Lower lobe of right lung (tissue), 2 donors: ENCODE data around the gene PLEKHA3. TPM values are rescaled to one million over a fixed set of nuclear protein-coding genes. Genes with fewer than 3 reads are reported as not detected.

Experiments
- ATAC-seq, 2 donors: fragments of 200-7000 bp; cut with Tn5 transposase; one replicate each; pipeline ENCODE4 v1.9.1; 2020 to 2022; ENCODE audit warnings: mild to moderate bottlenecking in 2 of 2, moderate library complexity in 2 of 2
- DNase-seq: peaks from one replicate; pipeline ENCODE4 v3.0.0-alpha.2; 2020
- H3K27ac ChIP-seq: fragments of 200-600 bp; one replicate; pipeline ENCODE4 v1.8.0; 2022
- H3K27me3 ChIP-seq: fragments of 200-600 bp; one replicate; pipeline ENCODE4 v1.8.0; 2022; ENCODE audit warnings: low read depth
- H3K36me3 ChIP-seq: fragments of 200-600 bp; one replicate; pipeline ENCODE4 v1.8.0; 2022; ENCODE audit warnings: mild to moderate bottlenecking
- H3K4me1 ChIP-seq: fragments of 200-600 bp; one replicate; pipeline ENCODE4 v1.8.0; 2022
- H3K4me3 ChIP-seq: fragments of 200-600 bp; one replicate; pipeline ENCODE4 v1.8.0; 2022; ENCODE audit warnings: mild to moderate bottlenecking
- H3K9me3 ChIP-seq: fragments of 200-600 bp; one replicate; pipeline ENCODE4 v1.8.0; 2022
- intact Hi-C: fragments of 100-400 bp; cut with DNase I; formaldehyde crosslinking; loops from one replicate; pipeline ENCODE4 v1.11.0; 2022
- total RNA-seq: library from RNA; stranded (reverse); fragmentation: NEBNext Ultra II Directional; extraction: Animal tissue kit (Norgen Biotek cat#: 25700); gene quantifications from one replicate; pipeline ENCODE4 v1.2.1, GENCODE V29; 2021
- TF ChIP-seq, protein P1 (sequence below): fragments of 200-600 bp; IDR thresholded peaks from one replicate; pipeline ENCODE4 v1.8.0; 2022; ENCODE audit warnings: antibody characterized with exemption, mild to moderate bottlenecking
- donor health status: DM: no; HTN: yes; CAD: no; lungs with severe emphysema.

Gene PLEKHA3
- total RNA-seq, 1 donor from 2014 or later: 35.1 TPM

DNA sequence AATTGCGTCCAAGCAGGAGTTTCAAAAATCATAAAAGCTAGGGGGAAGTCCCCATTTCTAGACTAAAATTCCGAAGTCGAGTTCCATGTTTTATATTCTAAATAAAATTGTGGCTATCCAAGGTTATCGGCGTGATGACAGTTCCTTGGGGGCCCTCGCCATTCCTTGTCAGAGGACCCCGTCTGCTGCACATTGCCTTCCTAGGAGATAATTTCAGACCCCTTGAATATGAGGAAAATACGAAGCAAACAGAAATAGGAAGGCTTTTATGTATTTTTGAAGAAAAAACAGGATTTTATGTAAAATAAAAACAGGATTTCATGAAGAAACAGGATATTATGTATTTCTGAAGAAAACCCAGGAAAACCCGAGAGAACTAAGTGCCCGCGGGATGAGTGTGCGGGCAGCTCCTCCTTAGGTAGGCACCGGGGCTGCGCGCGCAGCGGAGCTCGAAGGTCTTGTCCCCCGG, 465 bp upstream of the PLEKHA3 start:
- DNase-seq: no peak
- H3K4me1 ChIP-seq: peaks cover 52% of the 10 kb centered on the region
- intact Hi-C loops: no loop called here

DNA sequence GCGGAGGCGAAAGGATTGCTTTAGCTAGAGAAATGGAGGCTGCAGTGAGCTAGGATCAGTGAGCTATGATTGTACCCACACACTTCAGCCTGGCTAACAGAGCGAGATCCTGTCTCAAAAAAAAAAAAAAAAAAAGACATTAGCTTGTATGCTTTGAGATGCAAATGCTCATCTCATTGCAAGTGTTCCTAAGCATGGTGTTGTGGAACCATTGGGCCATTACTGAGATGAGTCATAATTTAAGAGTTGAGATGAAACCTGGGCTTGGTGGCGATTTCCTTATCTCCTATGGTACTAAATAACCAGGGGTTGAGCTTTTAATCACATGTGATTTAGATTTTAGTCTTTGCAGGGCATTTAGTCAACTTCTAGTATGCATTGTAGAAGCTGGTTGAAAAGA, 2.2 kb downstream of the PLEKHA3 start:
- ATAC-seq (no peak), DNase-seq (no peak)
- Histone ChIP-seq H3K36me3 (peaks cover 8% of the 10 kb centered on the region), H3K27me3 (no peaks in the 10 kb centered on the region), H3K9me3 (no peaks in the 10 kb centered on the region), H3K27ac (no peak overlapping the region), H3K4me3 (peak overlapping the region; percentile 71), H3K4me1 (peaks cover 52% of the 10 kb centered on the region)
- intact Hi-C loops: no loop called here
- TF ChIP-seq, protein P1, sequence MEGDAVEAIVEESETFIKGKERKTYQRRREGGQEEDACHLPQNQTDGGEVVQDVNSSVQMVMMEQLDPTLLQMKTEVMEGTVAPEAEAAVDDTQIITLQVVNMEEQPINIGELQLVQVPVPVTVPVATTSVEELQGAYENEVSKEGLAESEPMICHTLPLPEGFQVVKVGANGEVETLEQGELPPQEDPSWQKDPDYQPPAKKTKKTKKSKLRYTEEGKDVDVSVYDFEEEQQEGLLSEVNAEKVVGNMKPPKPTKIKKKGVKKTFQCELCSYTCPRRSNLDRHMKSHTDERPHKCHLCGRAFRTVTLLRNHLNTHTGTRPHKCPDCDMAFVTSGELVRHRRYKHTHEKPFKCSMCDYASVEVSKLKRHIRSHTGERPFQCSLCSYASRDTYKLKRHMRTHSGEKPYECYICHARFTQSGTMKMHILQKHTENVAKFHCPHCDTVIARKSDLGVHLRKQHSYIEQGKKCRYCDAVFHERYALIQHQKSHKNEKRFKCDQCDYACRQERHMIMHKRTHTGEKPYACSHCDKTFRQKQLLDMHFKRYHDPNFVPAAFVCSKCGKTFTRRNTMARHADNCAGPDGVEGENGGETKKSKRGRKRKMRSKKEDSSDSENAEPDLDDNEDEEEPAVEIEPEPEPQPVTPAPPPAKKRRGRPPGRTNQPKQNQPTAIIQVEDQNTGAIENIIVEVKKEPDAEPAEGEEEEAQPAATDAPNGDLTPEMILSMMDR: no peak

More for the DNA sequence above, 465 bp upstream of the PLEKHA3 start:
- no peaks in the 10 kb centered on the region for H3K9me3 ChIP-seq
- peak overlapping the region; percentile 96 for H3K27ac ChIP-seq
- H3K4me3 ChIP-seq: peak overlapping the region; percentile 71
- TF ChIP-seq, protein P1: no peak
- no peaks in the 10 kb centered on the region for H3K36me3 ChIP-seq
- H3K27me3 ChIP-seq: no peaks in the 10 kb centered on the region
- no peak for ATAC-seq

DNA sequence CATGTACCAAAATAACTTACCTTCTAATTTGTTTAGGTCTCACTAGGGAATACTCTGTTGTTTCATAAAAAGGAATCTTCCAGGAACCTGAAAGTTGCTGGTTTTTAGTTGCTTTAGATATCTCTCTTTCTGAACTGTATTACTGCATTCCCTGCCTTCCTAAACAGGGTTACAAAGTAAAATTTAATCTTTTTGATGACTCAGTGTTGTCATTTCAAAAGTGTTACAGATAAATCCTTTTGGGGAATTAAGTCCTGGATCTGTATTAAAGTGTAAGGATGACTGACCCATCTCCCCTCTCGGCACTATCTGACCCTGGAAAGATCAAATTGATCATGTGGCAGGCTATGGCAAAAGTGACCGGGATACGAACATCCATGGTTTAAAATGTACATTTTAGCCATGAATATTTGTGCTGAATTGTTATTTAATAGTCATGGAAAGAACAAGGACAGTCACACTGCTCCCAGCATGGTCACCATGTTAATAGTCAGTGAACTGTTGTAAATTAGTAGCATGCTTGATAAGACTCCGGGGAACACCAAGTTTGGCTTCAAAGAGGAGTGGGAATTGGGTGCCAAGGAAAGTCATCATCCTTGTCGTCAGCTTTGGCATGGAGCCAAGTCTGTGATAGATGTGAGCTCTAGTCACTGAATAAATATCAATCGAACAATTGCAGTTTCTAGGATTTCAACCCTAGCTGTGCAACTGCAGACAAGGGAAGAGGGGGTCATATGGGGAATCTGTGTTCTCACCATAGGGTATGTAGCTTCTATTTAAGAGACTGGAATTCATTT, 4.2 kb downstream of the PLEKHA3 start:
- no peaks in the 10 kb centered on the region for H3K9me3 ChIP-seq
- H3K27ac ChIP-seq: no peak overlapping the region
- TF ChIP-seq, protein P1: no peak
- H3K4me1 ChIP-seq: peaks cover 44% of the 10 kb centered on the region
- intact Hi-C loops: no loop called here
- no peak overlapping the region for H3K4me3 ChIP-seq
- no peak for ATAC-seq
- DNase-seq: no peak
- H3K27me3 ChIP-seq: no peaks in the 10 kb centered on the region
- peaks cover 9% of the 10 kb centered on the region for H3K36me3 ChIP-seq

DNA sequence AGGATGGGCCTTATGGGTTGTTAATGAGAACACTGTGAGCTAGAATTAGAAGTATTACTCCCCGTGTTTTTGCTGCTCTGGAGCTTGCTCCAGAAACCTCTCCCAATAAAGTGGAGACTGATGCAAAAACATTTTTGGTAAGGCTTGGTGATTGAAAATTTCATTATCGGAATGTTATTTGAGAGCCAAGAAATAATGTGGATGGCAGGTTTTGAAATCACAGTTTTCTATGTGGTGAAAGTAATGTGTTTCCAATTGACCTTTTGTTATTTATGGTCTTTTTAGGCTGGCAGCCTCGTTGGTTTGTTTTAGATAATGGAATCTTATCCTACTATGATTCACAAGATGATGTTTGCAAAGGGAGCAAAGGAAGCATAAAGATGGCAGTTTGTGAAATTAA, 5.1 kb downstream of the PLEKHA3 start:
- intact Hi-C loops: no loop called here
- TF ChIP-seq, protein P1: no peak
- ATAC-seq: no peak
- H3K4me3 ChIP-seq: no peak overlapping the region
- H3K4me1 ChIP-seq: peaks cover 39% of the 10 kb centered on the region
- DNase-seq: no peak
- H3K9me3 ChIP-seq: no peaks in the 10 kb centered on the region
- H3K27ac ChIP-seq: no peak overlapping the region
- no peaks in the 10 kb centered on the region for H3K27me3 ChIP-seq
- peaks cover 16% of the 10 kb centered on the region for H3K36me3 ChIP-seq

DNA sequence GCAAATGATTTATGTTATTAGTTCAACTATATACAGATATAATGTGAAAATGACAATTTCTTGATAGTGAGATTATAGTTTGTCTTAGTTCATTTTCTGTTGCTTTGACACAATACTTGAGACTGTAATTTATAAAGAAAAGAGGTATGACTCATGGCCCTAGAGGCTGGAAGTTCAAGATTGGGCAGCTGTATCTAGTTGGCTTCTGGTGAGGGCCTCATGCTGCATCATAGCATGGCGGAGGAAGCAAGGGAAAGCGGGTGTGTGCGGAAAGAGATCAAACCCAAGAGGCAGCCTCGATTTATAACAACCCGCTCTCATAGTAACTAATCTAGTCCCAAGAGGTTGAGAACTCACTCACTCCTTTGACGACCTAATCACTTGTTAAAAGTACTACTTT, 11.4 kb downstream of the PLEKHA3 start:
- H3K27me3 ChIP-seq: no peaks in the 10 kb centered on the region
- ATAC-seq (no peak), DNase-seq (no peak)
- H3K4me1 ChIP-seq: no peaks in the 10 kb centered on the region
- no peak overlapping the region for H3K4me3 ChIP-seq
- TF ChIP-seq, protein P1: no peak
- intact Hi-C loops: no loop called here
- no peak overlapping the region for H3K27ac ChIP-seq
- H3K9me3 ChIP-seq: no peaks in the 10 kb centered on the region
- peaks cover 73% of the 10 kb centered on the region for H3K36me3 ChIP-seq
